ENCODE data around the gene SPINT1.
A peak's percentile ranks its signal among the peaks of the same experiment; 100 is the strongest.

SPINT1 gene

GRCh38 chr15:40892447-40893012 lies 48.7 kb downstream of the SPINT1 start:
- no peak for DNase-seq (ENCODE audit: extremely low read depth, insufficient read length)
- peaks cover 3% of the 10 kb centered on the region for H3K36me3 ChIP-seq (ENCODE audit: control insufficient read depth, insufficient read depth, low read length)
- no peaks in the 10 kb centered on the region for H3K27me3 ChIP-seq (replicated peaks; ENCODE audit: control insufficient read depth, insufficient read depth, low read length)
- TF ChIP-seq CTCF (IDR thresholded peaks at IDR 0.05; ENCODE audit: insufficient read depth, low read length, poor library complexity, severe bottlenecking): no peak
- no peak overlapping the region for H3K4me3 ChIP-seq (replicated peaks; ENCODE audit: low read depth, low read length)

- Histone ChIP-seq H3K36me3 (ENCODE audit: control insufficient read depth, insufficient read depth, low read length) (peaks cover 3% of the 10 kb centered on the region), H3K4me3 (replicated peaks; ENCODE audit: low read depth, low read length) (no peak overlapping the region), H3K27me3 (replicated peaks; ENCODE audit: control insufficient read depth, insufficient read depth, low read length) (no peaks in the 10 kb centered on the region)
- TF ChIP-seq CTCF (IDR thresholded peaks at IDR 0.05; ENCODE audit: insufficient read depth, low read length, poor library complexity, severe bottlenecking): no peak
- no peak for DNase-seq (ENCODE audit: extremely low read depth, insufficient read length)
Measured at GRCh38 chr15:40893019-40893670, 49.3 kb downstream of the SPINT1 start.

GRCh38 chr15:40893733-40894680 lies 50.2 kb downstream of the SPINT1 start, which contains the start of gene VPS18:
Gene VPS18, plus strand, starts transcription at chr15:40894450. Its CDS starts 319 bp downstream, at chr15:40894769.
- Histone ChIP-seq H3K27me3 (replicated peaks; ENCODE audit: control insufficient read depth, insufficient read depth, low read length) (no peaks in the 10 kb centered on the region), H3K36me3 (ENCODE audit: control insufficient read depth, insufficient read depth, low read length) (peaks cover 6% of the 10 kb centered on the region), H3K4me3 (replicated peaks; ENCODE audit: low read depth, low read length) (peak within 1 kb of the TSS; percentile 95)
- peak; percentile 96 for TF ChIP-seq CTCF (IDR thresholded peaks at IDR 0.05; ENCODE audit: insufficient read depth, low read length, poor library complexity, severe bottlenecking)
- DNase-seq (ENCODE audit: extremely low read depth, insufficient read length): peak; percentile 95

- Histone ChIP-seq H3K36me3 (ENCODE audit: control insufficient read depth, insufficient read depth, low read length) (peaks cover 12% of the 10 kb centered on the region), H3K27me3 (replicated peaks; ENCODE audit: control insufficient read depth, insufficient read depth, low read length) (no peaks in the 10 kb centered on the region), H3K4me3 (replicated peaks; ENCODE audit: low read depth, low read length) (peak overlapping the region; percentile 95)
- DNase-seq (ENCODE audit: extremely low read depth, insufficient read length): peak; percentile 65
- TF ChIP-seq CTCF (IDR thresholded peaks at IDR 0.05; ENCODE audit: insufficient read depth, low read length, poor library complexity, severe bottlenecking): peak; percentile 63
Measured at GRCh38 chr15:40894681-40895448, 51.0 kb downstream of the SPINT1 start.

- Histone ChIP-seq H3K36me3 (ENCODE audit: control insufficient read depth, insufficient read depth, low read length) (peaks cover 41% of the 10 kb centered on the region), H3K4me3 (replicated peaks; ENCODE audit: low read depth, low read length) (no peak overlapping the region), H3K27me3 (replicated peaks; ENCODE audit: control insufficient read depth, insufficient read depth, low read length) (no peaks in the 10 kb centered on the region)
- no peak for DNase-seq (ENCODE audit: extremely low read depth, insufficient read length)
- TF ChIP-seq CTCF (IDR thresholded peaks at IDR 0.05; ENCODE audit: insufficient read depth, low read length, poor library complexity, severe bottlenecking): no peak
Measured at GRCh38 chr15:40899536-40900207, 55.8 kb downstream of the SPINT1 start.
